HG03196 (cell line): ENCODE measurements around the gene KLHDC8A.

Source experiments
- ATAC-seq: cut with Tn5 transposase; IDR thresholded peaks from one replicate; pipeline ENCODE4 v1.9.1; 2021; ENCODE audit not compliant: unreplicated experiment

KLHDC8A gene

DNA sequence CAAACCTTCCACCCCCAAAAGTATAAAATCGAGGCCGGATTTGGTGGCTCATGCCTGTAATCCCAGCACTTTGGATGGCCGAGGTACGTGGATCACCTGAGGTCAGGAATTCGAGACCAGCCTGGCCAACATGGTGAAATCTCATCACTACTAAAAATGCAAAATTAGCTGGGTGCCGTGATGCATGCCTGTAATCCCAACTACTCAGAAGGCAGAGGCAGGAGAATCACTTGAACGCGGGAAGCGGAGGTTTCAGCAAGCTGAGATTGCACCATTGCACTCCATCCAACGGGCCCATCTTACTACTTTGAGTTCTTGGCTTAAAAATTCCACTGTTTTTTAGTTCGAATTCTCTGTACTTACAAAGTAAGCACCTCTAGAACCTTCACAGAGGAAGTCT lies 11.0 kb downstream of the KLHDC8A start:
- ATAC-seq: no peak

DNA sequence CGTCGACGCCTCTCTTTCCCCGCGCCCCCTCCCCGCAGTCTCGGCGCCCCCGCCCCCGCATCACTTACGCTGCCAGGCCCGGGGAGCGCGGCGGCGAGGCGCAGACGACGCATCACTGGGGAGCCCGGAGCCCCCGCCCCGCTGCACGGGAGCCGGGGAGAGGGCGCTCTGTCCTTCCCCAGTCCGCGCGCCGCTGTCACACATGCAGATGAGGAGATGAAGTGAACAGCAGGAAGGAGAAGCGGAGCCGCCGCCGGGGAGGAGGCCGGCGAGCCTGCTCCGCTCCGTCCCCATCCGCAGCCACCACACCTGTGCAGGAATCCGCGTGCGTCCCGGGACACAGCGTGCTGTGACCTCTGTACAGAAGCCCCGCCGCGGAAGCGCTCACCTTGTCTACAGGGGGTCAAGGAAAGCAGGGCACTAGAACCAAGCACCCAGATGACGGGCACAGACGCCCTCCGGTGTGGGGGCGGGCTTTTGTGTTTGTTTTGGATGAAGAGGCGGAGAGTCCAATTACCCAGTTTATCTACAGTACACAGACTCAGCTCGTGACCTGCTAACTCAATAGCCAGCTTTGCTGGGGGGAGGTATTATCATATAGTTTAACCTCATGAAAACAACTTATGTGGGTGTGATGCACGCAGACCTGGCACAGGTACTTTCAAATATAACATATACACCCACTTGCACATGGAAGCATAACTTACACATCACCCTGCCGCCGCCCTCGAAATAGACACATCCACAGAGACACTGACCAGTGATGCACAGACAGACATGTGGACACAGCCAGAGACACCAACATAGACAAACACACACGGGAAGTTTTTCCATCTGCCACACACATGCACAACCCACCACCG lies 12.4 kb downstream of the KLHDC8A start:
- ATAC-seq: no peak

DNA sequence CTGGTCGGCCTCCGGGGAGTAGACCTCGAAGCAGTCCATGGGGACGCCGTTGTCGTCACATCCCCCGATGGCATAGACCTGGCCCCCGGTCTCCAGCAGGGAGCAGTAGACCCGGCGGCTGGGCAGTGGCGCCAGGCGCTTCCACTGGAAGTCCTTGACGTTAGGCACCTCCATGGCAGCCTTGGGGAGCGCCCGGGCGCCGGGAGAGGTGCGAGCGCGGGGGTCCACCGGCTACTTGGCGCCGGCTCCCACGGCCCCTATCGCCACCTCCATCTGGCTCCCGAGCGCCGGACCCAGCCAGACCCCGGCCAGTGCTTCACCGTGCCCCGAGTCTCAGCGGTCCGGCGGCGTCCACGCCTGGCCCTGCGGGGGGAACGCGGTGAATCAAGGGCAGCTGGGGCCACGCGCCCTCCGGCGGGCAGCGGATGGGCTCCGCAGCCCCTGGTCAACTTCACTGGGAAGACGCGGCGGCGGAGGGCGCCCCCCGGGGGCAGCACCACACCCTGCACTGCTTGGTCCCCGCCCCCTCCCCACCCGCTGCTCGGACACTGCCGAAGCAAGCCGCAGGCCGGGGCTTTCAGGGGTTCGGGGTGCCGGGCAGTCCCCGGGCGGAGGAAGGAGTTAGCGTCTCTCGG lies 13.2 kb downstream of the KLHDC8A start:
- no peak for ATAC-seq

DNA sequence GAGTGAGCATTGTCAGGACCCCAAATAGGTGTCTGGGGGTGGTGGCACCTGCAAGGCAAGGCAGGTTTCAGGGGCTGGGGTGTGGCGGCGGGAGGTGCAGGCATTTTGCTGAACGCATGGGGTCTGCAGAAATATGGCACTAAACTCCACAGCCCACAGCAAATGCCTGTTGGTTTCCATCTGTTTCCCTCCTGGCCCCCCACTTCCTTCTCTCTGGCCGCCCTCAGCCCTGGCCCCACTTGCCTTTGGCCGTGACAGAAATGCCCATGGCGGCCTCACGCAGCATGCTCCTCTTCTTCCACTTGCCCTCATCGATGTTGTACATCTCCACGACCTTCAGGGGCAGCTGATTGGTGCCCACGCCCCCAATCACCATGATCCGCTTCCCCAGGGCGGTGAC lies 13.7 kb downstream of the KLHDC8A start:
- no peak for ATAC-seq

DNA sequence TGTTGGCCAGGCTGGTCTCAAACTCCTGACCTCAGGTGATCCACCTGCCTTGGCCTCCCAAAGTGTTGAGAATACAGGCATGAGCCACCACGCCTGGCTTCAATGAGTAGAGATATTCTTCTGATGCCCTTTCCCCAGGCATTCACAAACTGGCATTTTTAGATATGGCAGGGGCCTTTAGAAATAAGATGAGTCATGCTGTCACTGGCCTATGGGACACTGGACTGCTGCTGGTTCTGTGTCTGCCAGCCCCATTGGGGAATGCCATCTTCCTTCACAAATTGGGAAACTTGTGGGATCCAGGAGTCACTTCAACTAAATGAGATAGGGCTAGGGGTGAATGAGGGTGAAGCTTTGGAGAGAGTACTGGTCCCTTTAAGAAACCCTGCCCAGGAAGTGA lies 16.0 kb downstream of the KLHDC8A start:
- no peak for ATAC-seq

DNA sequence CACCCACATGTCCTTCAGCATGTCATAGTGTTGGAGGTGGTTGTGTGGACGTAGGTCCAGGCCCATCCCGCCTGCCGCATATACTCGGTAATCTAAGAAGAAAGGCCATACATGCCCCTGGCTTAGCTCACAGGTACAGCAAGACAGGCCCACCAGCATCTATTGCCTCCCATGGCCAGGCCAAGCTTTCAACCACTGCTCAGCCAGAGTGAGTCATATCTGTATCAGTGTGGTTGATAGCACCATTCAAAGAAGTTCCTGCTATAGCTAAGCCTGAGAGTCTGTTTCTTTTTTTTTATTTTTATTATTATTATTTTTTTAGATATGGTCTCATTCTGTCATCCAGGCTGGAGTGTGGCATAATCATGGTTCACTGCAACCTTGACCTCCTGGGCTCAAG lies 17.0 kb downstream of the KLHDC8A start:
- ATAC-seq: no peak

DNA sequence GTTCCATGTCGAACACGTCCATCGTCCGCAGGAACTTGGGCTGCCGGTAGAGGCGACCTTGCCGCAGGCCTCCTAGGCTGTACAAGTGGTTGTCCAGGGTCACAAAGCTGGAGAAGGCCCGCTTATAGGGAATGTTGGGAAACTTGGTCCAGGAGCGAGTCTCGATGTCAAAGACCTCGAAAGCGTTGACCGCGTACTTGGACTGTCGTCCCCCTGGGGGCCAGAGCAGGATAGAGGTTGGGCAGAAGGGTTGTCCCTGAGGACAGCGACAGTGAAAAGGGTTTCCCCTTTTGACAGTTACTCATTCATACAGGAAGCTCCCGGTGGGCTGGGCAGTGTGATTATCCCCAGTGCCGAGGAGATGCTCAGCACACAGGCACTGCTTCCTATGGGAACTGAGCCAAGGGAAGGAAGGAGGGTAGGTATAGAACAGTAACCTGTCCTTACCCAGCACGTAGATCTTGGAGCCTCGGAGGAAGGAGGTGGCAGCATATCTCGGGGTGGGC lies 17.5 kb downstream of the KLHDC8A start:
- no peak for ATAC-seq

GRCh38 chr1:205338011-205338410 lies 18.7 kb downstream of the KLHDC8A start:
- ATAC-seq: no peak

- no peak for ATAC-seq
These were observed 19.2 kb downstream of the KLHDC8A start for GRCh38 chr1:205337481-205337880.

GRCh38 chr1:205335692-205336091 lies 21.0 kb downstream of the KLHDC8A start:
- ATAC-seq: no peak

- no peak for ATAC-seq
These were observed 24.5 kb downstream of the KLHDC8A start for GRCh38 chr1:205332015-205332791.

- ATAC-seq: no peak
These were observed 26.6 kb downstream of the KLHDC8A start for GRCh38 chr1:205330150-205330549.

- no peak for ATAC-seq
These were observed 27.0 kb downstream of the KLHDC8A start for GRCh38 chr1:205329719-205330118.

DNA sequence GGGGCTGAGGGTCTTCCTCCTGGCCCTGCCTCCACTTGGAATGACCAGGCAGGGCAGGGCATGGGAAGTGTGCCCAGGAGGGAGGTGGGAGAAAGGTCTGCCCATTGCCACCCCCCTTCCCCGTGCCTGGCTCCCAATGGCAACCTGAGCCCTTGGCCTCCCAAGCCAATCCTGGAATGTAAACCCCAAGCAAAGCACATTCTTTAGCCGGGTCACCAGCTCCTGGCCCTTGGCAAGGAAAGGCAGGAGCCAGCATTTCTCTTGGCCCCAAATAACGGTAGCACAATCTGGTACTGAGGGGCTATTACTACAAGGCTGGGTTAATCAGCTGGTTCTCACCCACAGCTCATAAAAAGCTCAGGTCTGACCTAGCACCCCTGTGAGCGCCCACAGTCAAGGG lies 28.2 kb downstream of the KLHDC8A start:
- no peak for ATAC-seq

DNA sequence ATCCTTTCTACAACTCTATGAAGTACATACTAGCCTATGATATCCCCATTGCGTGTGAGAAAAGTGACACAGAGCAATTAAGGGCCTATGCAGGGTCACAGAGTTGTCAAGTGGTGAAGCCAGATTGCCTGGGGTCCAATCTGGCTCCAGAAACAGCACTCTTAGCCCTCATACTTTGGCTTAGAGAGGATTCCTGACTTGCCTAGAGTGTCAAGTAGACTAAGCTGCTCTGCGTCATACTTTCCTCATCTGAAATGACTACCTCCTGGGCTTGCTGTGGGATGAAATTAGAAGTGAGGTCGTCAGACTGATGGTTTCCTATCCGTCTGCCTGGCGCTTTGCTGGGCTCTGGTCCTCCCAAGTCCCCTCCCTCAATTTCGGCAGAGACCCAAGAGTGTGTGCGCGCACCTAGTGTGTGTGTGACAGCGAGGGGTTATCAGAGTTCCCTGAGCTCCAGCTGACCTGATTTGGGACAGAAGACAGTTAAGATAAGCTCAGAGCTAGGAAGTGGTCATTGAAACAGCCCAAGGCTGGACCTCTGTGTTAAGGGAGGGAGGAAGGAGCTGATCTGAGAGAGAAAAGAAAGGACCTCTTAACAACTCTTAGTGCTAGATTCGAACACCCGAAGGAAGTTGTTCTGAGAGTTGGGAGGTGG lies 29.8 kb downstream of the KLHDC8A start:
- ATAC-seq: no peak

GRCh38 chr1:205325334-205325884 lies 31.3 kb downstream of the KLHDC8A start:
- no peak for ATAC-seq

DNA sequence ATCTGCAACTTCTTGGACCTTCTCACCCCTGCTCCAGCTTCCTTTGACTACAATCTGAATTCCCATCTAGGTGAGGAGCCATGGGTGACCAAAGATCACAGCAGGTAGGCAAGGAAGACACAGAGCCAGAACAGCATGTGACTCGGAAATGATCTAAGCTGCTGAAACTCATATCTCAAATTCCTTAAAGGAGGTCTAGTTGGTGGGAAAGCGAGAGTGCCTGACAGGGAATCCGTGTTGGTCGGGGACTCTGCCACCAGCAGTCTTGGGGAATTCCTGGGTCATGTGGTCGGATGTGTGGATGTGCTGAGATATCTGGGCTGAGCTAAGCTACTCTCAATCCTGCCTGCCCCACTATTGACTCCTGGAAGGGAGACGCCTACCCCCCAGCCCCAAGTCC lies 31.9 kb downstream of the KLHDC8A start:
- ATAC-seq: no peak

- ATAC-seq: no peak
These were observed 32.9 kb downstream of the KLHDC8A start for GRCh38 chr1:205323794-205324193.

DNA sequence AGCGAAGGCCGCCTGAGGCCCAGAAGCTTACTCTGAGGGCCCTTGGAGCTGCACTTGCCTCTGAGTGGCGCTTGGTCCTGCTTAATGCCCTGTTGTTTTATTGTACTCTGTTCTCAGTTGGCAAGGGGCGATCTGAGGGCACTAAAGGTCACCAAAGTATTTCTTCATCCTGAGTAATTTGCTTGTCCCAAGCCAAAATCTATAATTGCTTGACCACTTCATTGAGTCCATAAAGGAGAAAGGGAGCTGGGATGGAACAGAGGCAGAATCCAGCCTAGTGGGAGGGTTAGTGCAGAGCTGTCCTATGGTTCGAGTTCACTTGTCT lies 34.8 kb downstream of the KLHDC8A start:
- no peak for ATAC-seq

DNA sequence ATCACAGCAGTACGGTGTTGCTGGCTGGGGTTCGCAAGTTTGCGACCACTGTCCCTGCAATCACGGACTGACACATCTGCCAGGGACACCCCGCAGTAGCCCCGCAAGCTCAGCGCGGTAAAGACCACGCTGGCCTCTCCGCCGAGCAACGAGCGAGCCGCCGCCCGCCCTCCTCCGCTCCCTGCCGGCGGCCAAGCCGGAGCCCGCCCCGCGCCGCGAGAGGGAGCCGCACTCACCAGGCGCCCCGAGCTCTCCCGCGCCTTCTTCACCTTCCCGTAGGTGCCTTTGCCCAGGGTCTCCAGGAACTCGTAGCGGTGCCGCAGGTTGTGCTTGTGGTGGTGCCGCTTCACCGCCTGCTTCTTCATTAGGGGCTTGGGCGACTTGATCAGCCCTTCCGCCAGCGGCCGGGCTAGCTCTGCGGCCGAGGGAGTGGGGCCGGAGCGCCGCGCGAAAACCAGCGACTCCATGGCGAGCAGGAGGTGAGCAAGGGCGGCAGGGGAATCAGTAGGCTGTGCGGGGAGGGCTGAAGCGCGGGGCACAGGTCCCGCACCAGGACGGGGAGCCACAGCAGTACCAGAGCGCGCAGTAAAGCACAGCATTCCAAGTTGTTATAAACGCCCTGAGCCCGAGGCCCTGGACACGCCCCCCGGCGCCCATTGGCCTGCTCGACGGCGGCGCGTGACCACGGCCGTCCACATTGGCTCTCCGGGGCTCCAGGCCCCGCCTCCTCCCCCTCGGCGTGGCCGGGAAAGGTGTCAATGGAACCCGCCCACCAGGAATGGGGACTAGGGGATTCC lies 35.4 kb downstream of the KLHDC8A start, which contains the start of gene NUAK2:
Gene NUAK2 (minus strand): TSS at position 584 of the 797 bp plus-strand sequence. CDS start 117 bp downstream, at position 467.
- ATAC-seq: no peak
